CD14-positive monocyte (primary cell): ENCODE results near the gene MTUS2. TPM values are rescaled to one million over a fixed set of nuclear protein-coding genes. Genes with fewer than 3 reads are reported as not detected.

Experiments used
- DNase-seq, 3 donors: peaks; one replicate each; pipeline ENCODE4 v3.0.0-alpha.2; 2011 to 2022
- H2AFZ ChIP-seq: 2 replicates; pipeline ENCODE4 v1.6.0; 2012; ENCODE audit warnings: mild to moderate bottlenecking, low read depth, low read length, inconsistent platforms; ENCODE audit not compliant: insufficient read depth, poor library complexity, severe bottlenecking
- H3K27ac ChIP-seq, 2 donors: 1 replicate in 1 of 2; 2 replicates in 1 of 2; pipeline ENCODE4 v1.5.1; 2012 to 2013; ENCODE audit warnings: low read length in 2 of 2, control low read depth in 1 of 2, inconsistent platforms in 1 of 2, low read depth in 1 of 2, mild to moderate bottlenecking in 1 of 2
- H3K27me3 ChIP-seq, 2 donors: one replicate each; pipeline versions ENCODE4 v1.6.0 to v1.6.1; 2011 to 2013; ENCODE audit warnings: low read length in 2 of 2; ENCODE audit not compliant: control insufficient read depth in 2 of 2, insufficient read depth in 2 of 2
- H3K36me3 ChIP-seq, 2 donors: replicated peaks in 1 of 2; 1 replicate in 1 of 2; 2 replicates in 1 of 2; pipeline versions ENCODE4 v1.5.1 to v1.6.1; 2012 to 2013; ENCODE audit warnings: low read length in 2 of 2, control low read depth in 1 of 2, inconsistent platforms in 1 of 2, mild to moderate bottlenecking in 1 of 2; ENCODE audit not compliant: insufficient read depth in 2 of 2, control insufficient read depth in 1 of 2
- H3K4me1 ChIP-seq, 2 donors: 1 replicate in 1 of 2; 2 replicates in 1 of 2; pipeline versions ENCODE4 v1.5.1 to v1.6.1; 2012 to 2013; ENCODE audit warnings: low read length in 2 of 2, control low read depth in 1 of 2, inconsistent platforms in 1 of 2, mild to moderate bottlenecking in 1 of 2, moderate library complexity in 1 of 2; ENCODE audit not compliant: insufficient read depth in 2 of 2, control insufficient read depth in 1 of 2
- H3K4me2 ChIP-seq: replicated peaks from 2 replicates; pipeline ENCODE3; 2012; ENCODE audit warnings: low read length, moderate library complexity, mild to moderate bottlenecking; ENCODE audit not compliant: poor library complexity, severe bottlenecking; ENCODE audit errors: extremely low read depth
- H3K4me3 ChIP-seq, 3 experiments: fragments of 200-600 bp in 1 of 3; sonication (generic) in 1 of 3; replicated peaks in 1 of 3; 1 replicate in 2 of 3; 2 replicates in 1 of 3; pipeline ENCODE4 v1.5.1; 2011 to 2013; ENCODE audit warnings: low read length in 3 of 3, mild to moderate bottlenecking in 3 of 3, control low read depth in 2 of 3, low read depth in 2 of 3, inconsistent platforms in 1 of 3, moderate library complexity in 1 of 3
- H3K79me2 ChIP-seq: 2 replicates; pipeline ENCODE4 v1.6.0; 2012; ENCODE audit warnings: mild to moderate bottlenecking, control low read depth, inconsistent platforms, low read length, moderate library complexity; ENCODE audit not compliant: insufficient read depth
- H3K9ac ChIP-seq: 2 replicates; pipeline ENCODE4 v1.6.0; 2017; ENCODE audit warnings: low read length, mild to moderate bottlenecking; ENCODE audit not compliant: insufficient read depth, poor library complexity, severe bottlenecking
- H3K9me3 ChIP-seq, 2 donors: replicated peaks in 1 of 2; 1 replicate in 1 of 2; 2 replicates in 1 of 2; pipeline versions ENCODE4 v1.5.1 to v1.6.1; 2012 to 2013; ENCODE audit warnings: low read length in 2 of 2, control low read depth in 1 of 2; ENCODE audit not compliant: control insufficient read depth in 1 of 2, insufficient read depth in 1 of 2
- H4K20me1 ChIP-seq: 2 replicates; pipeline ENCODE4 v1.6.0; 2012; ENCODE audit warnings: mild to moderate bottlenecking, low read length, control low read depth, moderate library complexity; ENCODE audit not compliant: insufficient read depth
- H3K27ac Mint-ChIP-seq, 7 donors: one replicate each; pipeline ENCODE4 v1.8.0; 2020; ENCODE audit warnings: mild to moderate bottlenecking in 7 of 7, mixed read lengths in 7 of 7, moderate library complexity in 6 of 7, inconsistent platforms in 2 of 7
- H3K27me3 Mint-ChIP-seq, 3 donors: one replicate each; pipeline ENCODE4 v1.8.0; 2021 to 2022; ENCODE audit warnings: low read depth in 3 of 3, mild to moderate bottlenecking in 3 of 3, mixed read lengths in 3 of 3, moderate library complexity in 3 of 3, inconsistent platforms in 1 of 3
- H3K36me3 Mint-ChIP-seq, 2 donors: one replicate each; pipeline ENCODE4 v1.8.0; 2020; ENCODE audit warnings: mixed read lengths in 2 of 2, inconsistent platforms in 1 of 2, mild to moderate bottlenecking in 1 of 2
- H3K4me1 Mint-ChIP-seq: one replicate; pipeline ENCODE4 v1.8.0; 2020; ENCODE audit warnings: mild to moderate bottlenecking, mixed read lengths
- H3K4me3 Mint-ChIP-seq, 2 donors: one replicate each; pipeline ENCODE4 v1.8.0; 2020; ENCODE audit warnings: mild to moderate bottlenecking in 2 of 2, mixed read lengths in 2 of 2, moderate library complexity in 1 of 2
- H3K9me3 Mint-ChIP-seq, 7 donors: one replicate each; pipeline ENCODE4 v1.8.0; 2020 to 2022; ENCODE audit warnings: mixed read lengths in 7 of 7, mild to moderate bottlenecking in 6 of 7, moderate library complexity in 6 of 7, inconsistent platforms in 2 of 7
- WGBS: methylation state at CpG from one replicate; pipeline ENCODE4 v1.1.5; 2013; ENCODE audit warnings: missing lambda C conversion rate; ENCODE audit not compliant: insufficient coverage; 5-methylcytosine and 5-hydroxymethylcytosine counted together
- intact Hi-C, 2 donors: fragments of 100-400 bp; cut with micrococcal nuclease; formaldehyde crosslinking; loops; one replicate each; pipeline versions ENCODE4 v1.15.0 to v1.15.1; 2023
- polyA plus RNA-seq, 3 donors: library from polyadenylated mRNA; depleted of rRNA in 1 of 3; unstranded in 2 of 3; stranded (reverse) in 1 of 3; fragments of 300-500 nt in 2 of 3; fragments of >200 nt in 1 of 3; fragmentation: Illumina TruSeq in 2 of 3; gene quantifications; 1 replicate in 2 of 3; 2 replicates in 1 of 3; pipeline ENCODE4 v1.2.3, GENCODE V29; 2012 to 2021
- TF ChIP-seq, protein P1 (sequence below): fragments of 200-600 bp; IDR thresholded peaks from one replicate; pipeline ENCODE4 v1.8.0; 2022; ENCODE audit warnings: antibody characterized with exemption, mild to moderate bottlenecking

Gene MTUS2
- polyA plus RNA-seq, 3 donors, result 0.04 TPM; not detected in 2

- Histone ChIP-seq H3K4me3 (peak overlapping the region in 1 of 3 experiments; percentile 65), H3K27ac (no peak overlapping the region), H3K4me1 (peaks cover 16 to 19% of the 10 kb centered on the region in 2 donors), H3K36me3 (no peaks in the 10 kb centered on the region), H2AFZ (peak overlapping the region; percentile 59), H3K27me3 (peaks cover 16 to 29% of the 10 kb centered on the region in 2 donors), H4K20me1 (no peaks in the 10 kb centered on the region), H3K4me2 (peak overlapping the region; percentile 78), H3K9me3 (peaks cover 10 to 20% of the 10 kb centered on the region in 2 donors), H3K79me2 (no peaks in the 10 kb centered on the region), H3K9ac (no peak overlapping the region)
- Mint-ChIP-seq H3K27ac (no peak overlapping the region), H3K27me3 (peaks cover 19 to 60% (median 44%) of the 10 kb centered on the region in 3 donors), H3K4me3 (peak overlapping the region in 1 of 2 donors; percentile 86), H3K4me1 (peaks cover 16% of the 10 kb centered on the region), H3K36me3 (peaks cover 0 to 4% of the 10 kb centered on the region in 2 donors), H3K9me3 (peaks cover 9 to 28% (median 19%) of the 10 kb centered on the region in 7 donors)
- WGBS, result under 1% methylated on average over 48 of the region's 55 CpGs
- DNase-seq, result peak in 2 of 3 donors; percentile 18 to 63
- TF ChIP-seq, protein P1, sequence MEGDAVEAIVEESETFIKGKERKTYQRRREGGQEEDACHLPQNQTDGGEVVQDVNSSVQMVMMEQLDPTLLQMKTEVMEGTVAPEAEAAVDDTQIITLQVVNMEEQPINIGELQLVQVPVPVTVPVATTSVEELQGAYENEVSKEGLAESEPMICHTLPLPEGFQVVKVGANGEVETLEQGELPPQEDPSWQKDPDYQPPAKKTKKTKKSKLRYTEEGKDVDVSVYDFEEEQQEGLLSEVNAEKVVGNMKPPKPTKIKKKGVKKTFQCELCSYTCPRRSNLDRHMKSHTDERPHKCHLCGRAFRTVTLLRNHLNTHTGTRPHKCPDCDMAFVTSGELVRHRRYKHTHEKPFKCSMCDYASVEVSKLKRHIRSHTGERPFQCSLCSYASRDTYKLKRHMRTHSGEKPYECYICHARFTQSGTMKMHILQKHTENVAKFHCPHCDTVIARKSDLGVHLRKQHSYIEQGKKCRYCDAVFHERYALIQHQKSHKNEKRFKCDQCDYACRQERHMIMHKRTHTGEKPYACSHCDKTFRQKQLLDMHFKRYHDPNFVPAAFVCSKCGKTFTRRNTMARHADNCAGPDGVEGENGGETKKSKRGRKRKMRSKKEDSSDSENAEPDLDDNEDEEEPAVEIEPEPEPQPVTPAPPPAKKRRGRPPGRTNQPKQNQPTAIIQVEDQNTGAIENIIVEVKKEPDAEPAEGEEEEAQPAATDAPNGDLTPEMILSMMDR, result no peak
- intact Hi-C loops, result no loop called here
Observed at GRCh38 chr13:28819735-28820098, 422 bp upstream of the MTUS2 start.

GRCh38 chr13:28822151-28822550 lies 2.0 kb downstream of the MTUS2 start:
- Histone ChIP-seq H3K79me2 (no peaks in the 10 kb centered on the region), H3K9ac (no peak overlapping the region), H3K9me3 (peaks cover 7 to 15% of the 10 kb centered on the region in 2 donors), H4K20me1 (no peaks in the 10 kb centered on the region), H3K27me3 (peaks cover 16 to 29% of the 10 kb centered on the region in 2 donors), H3K4me2 (no peak overlapping the region), H3K36me3 (no peaks in the 10 kb centered on the region), H3K27ac (no peak overlapping the region), H3K4me1 (peaks cover 16 to 19% of the 10 kb centered on the region in 2 donors), H2AFZ (no peak overlapping the region), H3K4me3 (no peak overlapping the region)
- DNase-seq, result no peak
- Mint-ChIP-seq H3K27me3 (peaks cover 19 to 54% (median 40%) of the 10 kb centered on the region in 3 donors), H3K4me1 (peaks cover 16% of the 10 kb centered on the region), H3K36me3 (peaks cover 0 to 4% of the 10 kb centered on the region in 2 donors), H3K4me3 (peak overlapping the region in 1 of 2 donors; percentile 31), H3K27ac (no peak overlapping the region), H3K9me3 (peaks cover 7 to 20% (median 15%) of the 10 kb centered on the region in 7 donors)
- WGBS, result 100% methylated on average over 4 of the region's 5 CpGs
- intact Hi-C loops, result no loop called here
- TF ChIP-seq, protein P1, result no peak
